OCI-LY7 (cell line): ENCODE results near the gene TYMP.

ENCODE experiments used
- EZH2phosphoT487 ChIP-seq: fragments of 200-600 bp; sonication (generic); IDR thresholded peaks from 2 replicates; pipeline ENCODE4 v1.6.1; 2018; ENCODE audit warnings: low read depth, borderline replicate concordance, mild to moderate bottlenecking, mixed run types, antibody characterized with exemption, low read length, moderate library complexity, mixed read lengths
- TF ChIP-seq, protein P1 (sequence below): fragments of 200-600 bp; sonication (generic); conservative IDR thresholded peaks from 2 replicates; pipeline ENCODE4 v1.5.1; 2014; ENCODE audit warnings: mild to moderate bottlenecking, antibody characterized with exemption, low read length, moderate library complexity, mixed read lengths

DNA sequence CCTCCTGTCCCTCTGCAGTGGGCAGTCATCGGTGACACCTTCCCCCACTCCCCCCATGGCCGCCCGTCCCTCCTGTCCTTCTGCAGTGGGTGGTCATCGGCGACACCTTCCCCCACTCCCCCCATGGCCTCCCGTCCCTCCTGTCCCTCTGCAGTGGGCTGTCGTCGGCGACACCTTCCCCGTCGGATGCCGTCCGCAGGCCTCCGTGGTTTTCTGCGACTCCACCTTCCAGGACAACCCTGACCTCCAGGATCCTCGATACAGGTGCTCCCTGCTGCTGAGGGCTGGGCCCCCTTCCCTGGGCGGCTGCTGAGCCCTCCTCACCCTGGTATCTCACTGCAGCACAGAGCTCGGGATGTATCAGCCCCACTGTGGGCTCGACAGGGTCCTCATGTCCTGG is 40.9 kb downstream of the TYMP start:
- TF ChIP-seq, protein P1, sequence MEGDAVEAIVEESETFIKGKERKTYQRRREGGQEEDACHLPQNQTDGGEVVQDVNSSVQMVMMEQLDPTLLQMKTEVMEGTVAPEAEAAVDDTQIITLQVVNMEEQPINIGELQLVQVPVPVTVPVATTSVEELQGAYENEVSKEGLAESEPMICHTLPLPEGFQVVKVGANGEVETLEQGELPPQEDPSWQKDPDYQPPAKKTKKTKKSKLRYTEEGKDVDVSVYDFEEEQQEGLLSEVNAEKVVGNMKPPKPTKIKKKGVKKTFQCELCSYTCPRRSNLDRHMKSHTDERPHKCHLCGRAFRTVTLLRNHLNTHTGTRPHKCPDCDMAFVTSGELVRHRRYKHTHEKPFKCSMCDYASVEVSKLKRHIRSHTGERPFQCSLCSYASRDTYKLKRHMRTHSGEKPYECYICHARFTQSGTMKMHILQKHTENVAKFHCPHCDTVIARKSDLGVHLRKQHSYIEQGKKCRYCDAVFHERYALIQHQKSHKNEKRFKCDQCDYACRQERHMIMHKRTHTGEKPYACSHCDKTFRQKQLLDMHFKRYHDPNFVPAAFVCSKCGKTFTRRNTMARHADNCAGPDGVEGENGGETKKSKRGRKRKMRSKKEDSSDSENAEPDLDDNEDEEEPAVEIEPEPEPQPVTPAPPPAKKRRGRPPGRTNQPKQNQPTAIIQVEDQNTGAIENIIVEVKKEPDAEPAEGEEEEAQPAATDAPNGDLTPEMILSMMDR, result no peak
- no peak for TF ChIP-seq EZH2phosphoT487
